CD4-positive, CD25-positive, alpha-beta regulatory T cell (primary cell): ENCODE measurements around the gene KLHDC7A. TPM values are rescaled to one million over a fixed set of nuclear protein-coding genes. Genes with fewer than 3 reads are reported as not detected.

Experiments
- ATAC-seq, 2 donors: fragments of 150-1000 bp; cut with Tn5 transposase; one replicate each; pipeline ENCODE4 v1.10.0; 2021; ENCODE audit warnings: low read depth in 2 of 2, moderate number of reproducible peaks in 2 of 2, moderate library complexity in 1 of 2
- DNase-seq, 3 donors: peaks; one replicate each; pipeline versions ENCODE4 v3.0.0 to v3.0.0-alpha.2; 2012 to 2022; ENCODE audit warnings: mixed read lengths in 1 of 3
- H3K27ac ChIP-seq: one replicate; pipeline ENCODE4 v1.7.0; 2013; ENCODE audit warnings: mild to moderate bottlenecking, low read length; ENCODE audit not compliant: insufficient read depth, poor library complexity, severe bottlenecking
- H3K27me3 ChIP-seq: one replicate; pipeline ENCODE4 v1.7.0; 2013; ENCODE audit warnings: low read length; ENCODE audit not compliant: control insufficient read depth, insufficient read depth
- H3K36me3 ChIP-seq: one replicate; pipeline ENCODE4 v1.7.0; 2013; ENCODE audit warnings: mild to moderate bottlenecking, low read length, moderate library complexity; ENCODE audit not compliant: control insufficient read depth, insufficient read depth
- H3K4me1 ChIP-seq: 2 replicates; pipeline ENCODE4 v1.7.0; 2013; ENCODE audit warnings: mild to moderate bottlenecking, low read length; ENCODE audit not compliant: insufficient read depth, control insufficient read depth, poor library complexity, severe bottlenecking
- H3K4me3 ChIP-seq: one replicate; pipeline ENCODE4 v1.7.0; 2013; ENCODE audit warnings: low read depth, mild to moderate bottlenecking, low read length, moderate library complexity
- H3K9me3 ChIP-seq, 2 experiments: 1 replicate in 1 of 2; 2 replicates in 1 of 2; pipeline ENCODE4 v1.7.0; 2013; ENCODE audit warnings: low read length in 2 of 2, mild to moderate bottlenecking in 1 of 2, moderate library complexity in 1 of 2; ENCODE audit not compliant: control insufficient read depth in 2 of 2
- H3K27ac Mint-ChIP-seq, 3 donors: one replicate each; pipeline ENCODE4 v1.8.0; 2020 to 2022; ENCODE audit warnings: mild to moderate bottlenecking in 3 of 3, mixed read lengths in 3 of 3, moderate library complexity in 2 of 3
- H3K27me3 Mint-ChIP-seq: one replicate; pipeline ENCODE4 v1.8.0; 2022; ENCODE audit warnings: mild to moderate bottlenecking, mixed read lengths
- H3K36me3 Mint-ChIP-seq: one replicate; pipeline ENCODE4 v1.8.0; 2020; ENCODE audit warnings: mixed read lengths
- H3K4me1 Mint-ChIP-seq, 4 donors: one replicate each; pipeline ENCODE4 v1.8.0; 2020 to 2022; ENCODE audit warnings: mixed read lengths in 4 of 4, mild to moderate bottlenecking in 1 of 4
- H3K4me3 Mint-ChIP-seq, 4 donors: one replicate each; pipeline ENCODE4 v1.8.0; 2020 to 2022; ENCODE audit warnings: mild to moderate bottlenecking in 4 of 4, mixed read lengths in 4 of 4, moderate library complexity in 3 of 4
- H3K9me3 Mint-ChIP-seq, 7 donors: one replicate each; pipeline ENCODE4 v1.8.0; 2020 to 2022; ENCODE audit warnings: mixed read lengths in 7 of 7, mild to moderate bottlenecking in 3 of 7, moderate library complexity in 2 of 7
- polyA plus RNA-seq, 4 donors: library from polyadenylated mRNA; unstranded; fragments of 300-500 nt; fragmentation: Illumina TruSeq; gene quantifications; one replicate each; pipeline ENCODE4 v1.2.3, GENCODE V29; 2021
- total RNA-seq: library from RNA; stranded (reverse); gene quantifications from one replicate; pipeline ENCODE4 v1.2.3, GENCODE V29; 2022

Gene KLHDC7A
- total and polyA plus RNA-seq, 5 donors from 2014 or later = not detected

GRCh38 chr1:18463984-18464664 lies 16.6 kb upstream of the KLHDC7A start:
- Histone ChIP-seq H3K4me3 (no peak overlapping the region), H3K4me1 (no peaks in the 10 kb centered on the region), H3K36me3 (no peaks in the 10 kb centered on the region), H3K27me3 (no peaks in the 10 kb centered on the region), H3K27ac (no peak overlapping the region), H3K9me3 (no peaks in the 10 kb centered on the region)
- Mint-ChIP-seq H3K27me3 (peaks cover 6% of the 10 kb centered on the region), H3K27ac (no peak overlapping the region), H3K4me1 (no peaks in the 10 kb centered on the region), H3K9me3 (peaks cover 0 to 3% (median 0%) of the 10 kb centered on the region in 7 donors), H3K36me3 (no peaks in the 10 kb centered on the region), H3K4me3 (no peak overlapping the region)
- ATAC-seq (no peak), DNase-seq (no peak)

GRCh38 chr1:18464665-18465050 lies 16.1 kb upstream of the KLHDC7A start:
- no peaks in the 10 kb centered on the region for H3K27me3 ChIP-seq
- H3K9me3 ChIP-seq = no peaks in the 10 kb centered on the region
- DNase-seq (no peak), ATAC-seq (no peak)
- Mint-ChIP-seq H3K4me3 (no peak overlapping the region), H3K27ac (no peak overlapping the region), H3K9me3 (peaks cover 0 to 3% (median 0%) of the 10 kb centered on the region in 7 donors), H3K4me1 (no peaks in the 10 kb centered on the region), H3K36me3 (no peaks in the 10 kb centered on the region), H3K27me3 (peaks cover 6% of the 10 kb centered on the region)
- H3K36me3 ChIP-seq = no peaks in the 10 kb centered on the region
- no peak overlapping the region for H3K27ac ChIP-seq
- H3K4me3 ChIP-seq = no peak overlapping the region
- H3K4me1 ChIP-seq = no peaks in the 10 kb centered on the region

- no peak for ATAC-seq
- Mint-ChIP-seq H3K4me1 (no peaks in the 10 kb centered on the region), H3K27me3 (peaks cover 6% of the 10 kb centered on the region), H3K4me3 (no peak overlapping the region), H3K27ac (no peak overlapping the region), H3K9me3 (peaks cover 0 to 3% (median 0%) of the 10 kb centered on the region in 7 donors), H3K36me3 (no peaks in the 10 kb centered on the region)
- Histone ChIP-seq H3K36me3 (no peaks in the 10 kb centered on the region), H3K4me3 (no peak overlapping the region), H3K27me3 (no peaks in the 10 kb centered on the region), H3K27ac (no peak overlapping the region), H3K4me1 (no peaks in the 10 kb centered on the region), H3K9me3 (no peaks in the 10 kb centered on the region)
- no peak for DNase-seq
These were observed 14.1 kb upstream of the KLHDC7A start for GRCh38 chr1:18466676-18467075.

- Histone ChIP-seq H3K4me1 (no peaks in the 10 kb centered on the region), H3K9me3 (no peaks in the 10 kb centered on the region), H3K27me3 (no peaks in the 10 kb centered on the region), H3K36me3 (no peaks in the 10 kb centered on the region), H3K4me3 (no peak overlapping the region), H3K27ac (no peak overlapping the region)
- H3K9me3 Mint-ChIP-seq = peaks cover 0 to 2% (median 0%) of the 10 kb centered on the region in 7 donors
- no peaks in the 10 kb centered on the region for H3K4me1 Mint-ChIP-seq
- H3K4me3 Mint-ChIP-seq = no peak overlapping the region
- ATAC-seq = no peak
- DNase-seq = no peak
- H3K36me3 Mint-ChIP-seq = no peaks in the 10 kb centered on the region
- peaks cover 6% of the 10 kb centered on the region for H3K27me3 Mint-ChIP-seq
- H3K27ac Mint-ChIP-seq = no peak overlapping the region
These were observed 12.2 kb upstream of the KLHDC7A start for GRCh38 chr1:18468570-18468969.

GRCh38 chr1:18469514-18469913 lies 11.2 kb upstream of the KLHDC7A start:
- no peaks in the 10 kb centered on the region for H3K9me3 ChIP-seq
- Mint-ChIP-seq H3K36me3 (no peaks in the 10 kb centered on the region), H3K27me3 (peaks cover 6% of the 10 kb centered on the region), H3K4me3 (no peak overlapping the region), H3K27ac (peak overlapping the region in 1 of 3 donors; percentile 48), H3K9me3 (peaks cover 0 to 2% (median 0%) of the 10 kb centered on the region in 7 donors), H3K4me1 (no peaks in the 10 kb centered on the region)
- no peaks in the 10 kb centered on the region for H3K27me3 ChIP-seq
- H3K4me3 ChIP-seq = no peak overlapping the region
- ATAC-seq (no peak), DNase-seq (no peak)
- no peak overlapping the region for H3K27ac ChIP-seq
- H3K36me3 ChIP-seq = no peaks in the 10 kb centered on the region
- H3K4me1 ChIP-seq = no peaks in the 10 kb centered on the region

GRCh38 chr1:18470671-18471355 lies 9.9 kb upstream of the KLHDC7A start:
- H3K4me1 ChIP-seq = no peaks in the 10 kb centered on the region
- no peaks in the 10 kb centered on the region for H3K27me3 ChIP-seq
- Mint-ChIP-seq H3K4me3 (peak overlapping the region in 1 of 4 donors; percentile 45), H3K36me3 (no peaks in the 10 kb centered on the region), H3K27me3 (no peaks in the 10 kb centered on the region), H3K9me3 (peaks cover 0 to 1% (median 0%) of the 10 kb centered on the region in 7 donors), H3K27ac (no peak overlapping the region), H3K4me1 (no peaks in the 10 kb centered on the region)
- H3K4me3 ChIP-seq = no peak overlapping the region
- H3K9me3 ChIP-seq = no peaks in the 10 kb centered on the region
- H3K36me3 ChIP-seq = no peaks in the 10 kb centered on the region
- DNase-seq = no peak
- ATAC-seq = no peak
- no peak overlapping the region for H3K27ac ChIP-seq

- no peaks in the 10 kb centered on the region for H3K4me1 Mint-ChIP-seq
- Histone ChIP-seq H3K4me1 (no peaks in the 10 kb centered on the region), H3K9me3 (no peaks in the 10 kb centered on the region), H3K4me3 (no peak overlapping the region), H3K27ac (no peak overlapping the region), H3K36me3 (no peaks in the 10 kb centered on the region), H3K27me3 (no peaks in the 10 kb centered on the region)
- peaks cover 0 to 1% (median 0%) of the 10 kb centered on the region in 7 donors for H3K9me3 Mint-ChIP-seq
- H3K36me3 Mint-ChIP-seq = no peaks in the 10 kb centered on the region
- DNase-seq (no peak), ATAC-seq (no peak)
- no peaks in the 10 kb centered on the region for H3K27me3 Mint-ChIP-seq
- H3K4me3 Mint-ChIP-seq = no peak overlapping the region
- H3K27ac Mint-ChIP-seq = no peak overlapping the region
These were observed 7.4 kb upstream of the KLHDC7A start for GRCh38 chr1:18473195-18473815.
